ENCODE data around the gene ZSCAN10.

GRCh38 chr16:3141781-3142311 is 42.8 kb upstream of the ZSCAN10 start:
- no peak for TF ChIP-seq POLR2AphosphoS5 (IDR thresholded peaks at IDR 0.05; ENCODE audit: low read depth, low read length)
- TF ChIP-seq POLR2A (IDR thresholded peaks at IDR 0.05; ENCODE audit: low read depth, low read length): no peak
- TF ChIP-seq TAF1 (IDR thresholded peaks at IDR 0.05; ENCODE audit: low read depth, low read length): no peak
- no peak for TF ChIP-seq POU2F2 (IDR thresholded peaks at IDR 0.05; ENCODE audit: low read depth, low read length)
- TF ChIP-seq PAX5 (IDR thresholded peaks at IDR 0.05; ENCODE audit: insufficient read depth, low read length, severe bottlenecking): no peak

All from GM12891 (cell line).